Ishikawa (cell line): Measurements from ENCODE around the gene PHKG2.

ENCODE experiments used
- EGR1 ChIP-seq: IDR thresholded peaks from 2 replicates; pipeline ENCODE4 v1.6.1; 2012
- EP300 ChIP-seq: IDR thresholded peaks from 2 replicates; pipeline ENCODE4 v1.6.1; 2012; ENCODE audit warnings: borderline replicate concordance
- USF1 ChIP-seq: IDR thresholded peaks from 2 replicates; pipeline ENCODE4 v1.6.1; 2012
- ZBTB7A ChIP-seq: IDR thresholded peaks from 2 replicates; pipeline ENCODE4 v1.6.1; 2012; ENCODE audit warnings: low read depth
- TF ChIP-seq, protein P1 (sequence below): IDR thresholded peaks from 2 replicates; pipeline ENCODE4 v1.6.1; 2012

DNA sequence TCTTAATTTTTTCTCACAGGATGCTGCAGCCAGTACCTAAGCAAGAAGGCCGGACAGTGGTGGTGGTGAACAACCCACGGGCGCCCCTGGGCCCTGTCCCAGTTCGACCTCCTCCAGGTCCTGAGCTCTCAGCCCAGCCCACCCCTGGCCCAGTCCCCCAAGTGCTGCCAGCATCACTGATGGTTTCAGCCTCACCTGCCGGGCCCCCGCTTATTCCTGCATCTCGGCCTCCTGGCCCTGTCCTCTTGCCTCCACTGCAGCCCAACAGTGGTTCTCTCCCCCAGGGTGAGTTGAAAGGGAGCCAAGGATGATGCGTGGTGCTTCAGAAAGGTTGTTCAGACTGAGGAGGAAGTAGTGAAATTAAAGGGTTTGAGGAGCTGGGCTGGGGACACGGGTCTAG is 27.5 kb upstream of the PHKG2 start:
- TF ChIP-seq USF1 (no peak), EP300 (no peak), ZBTB7A (no peak), EGR1 (no peak)
- TF ChIP-seq, protein P1, sequence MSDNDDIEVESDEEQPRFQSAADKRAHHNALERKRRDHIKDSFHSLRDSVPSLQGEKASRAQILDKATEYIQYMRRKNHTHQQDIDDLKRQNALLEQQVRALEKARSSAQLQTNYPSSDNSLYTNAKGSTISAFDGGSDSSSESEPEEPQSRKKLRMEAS: no peak
